ENCODE data around the gene ZNF789.

GRCh38 chr7:99428972-99429566 is 43.6 kb upstream of the ZNF789 start:
- TF ChIP-seq CTCF (IDR thresholded peaks at IDR 0.05; ENCODE audit: low read depth, low read length) (no peak), MAX (IDR thresholded peaks at IDR 0.05; ENCODE audit: low read depth, low read length) (no peak), POLR2A (IDR thresholded peaks at IDR 0.05; ENCODE audit: extremely low read depth, insufficient read length) (no peak)

Measured in NB4 (cell line).